NCI-H128 (cell line): Measurements from ENCODE around the gene GALNS.

Source experiments
- DNase-seq: peaks from one replicate; lab custom pipeline; 2025; ENCODE audit not compliant: unreplicated experiment; lab: John Stamatoyannopoulos, UW

Gene GALNS

DNA sequence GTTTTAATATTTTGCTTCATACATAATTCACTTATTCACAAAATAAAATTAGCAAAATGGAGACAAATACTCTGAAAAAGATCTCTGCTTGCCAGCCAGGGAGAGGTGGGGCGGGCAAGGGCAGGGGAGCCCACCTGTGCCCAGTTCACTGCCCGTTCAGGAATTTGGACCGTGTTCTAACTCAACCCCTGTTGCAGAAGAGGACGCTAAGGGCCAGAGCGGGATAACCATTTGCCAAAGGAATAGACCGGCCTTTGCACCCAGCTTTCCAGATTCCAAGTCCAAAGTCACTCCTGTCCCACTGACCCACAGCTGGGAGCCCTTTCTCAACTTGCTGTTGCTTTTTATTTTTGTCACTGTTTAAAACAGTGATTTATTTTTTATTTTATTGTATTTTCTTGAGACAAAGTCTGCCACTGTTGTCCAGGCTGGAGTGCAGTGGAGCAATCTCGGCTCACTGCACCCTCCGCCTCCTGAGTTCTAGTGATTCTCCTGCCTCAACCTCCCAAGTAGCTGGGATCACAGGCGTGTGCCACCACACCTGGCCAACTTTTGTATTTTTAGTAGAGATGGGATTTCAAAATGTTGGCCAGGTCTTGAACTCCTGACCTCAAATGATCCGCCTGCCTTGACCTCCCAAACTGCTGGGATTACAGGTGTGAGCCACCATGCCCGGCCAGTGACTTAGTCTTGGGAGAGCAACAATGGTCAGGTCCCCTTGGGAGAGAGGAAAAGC, 69.0 kb downstream of the GALNS start:
- no peak for DNase-seq

DNA sequence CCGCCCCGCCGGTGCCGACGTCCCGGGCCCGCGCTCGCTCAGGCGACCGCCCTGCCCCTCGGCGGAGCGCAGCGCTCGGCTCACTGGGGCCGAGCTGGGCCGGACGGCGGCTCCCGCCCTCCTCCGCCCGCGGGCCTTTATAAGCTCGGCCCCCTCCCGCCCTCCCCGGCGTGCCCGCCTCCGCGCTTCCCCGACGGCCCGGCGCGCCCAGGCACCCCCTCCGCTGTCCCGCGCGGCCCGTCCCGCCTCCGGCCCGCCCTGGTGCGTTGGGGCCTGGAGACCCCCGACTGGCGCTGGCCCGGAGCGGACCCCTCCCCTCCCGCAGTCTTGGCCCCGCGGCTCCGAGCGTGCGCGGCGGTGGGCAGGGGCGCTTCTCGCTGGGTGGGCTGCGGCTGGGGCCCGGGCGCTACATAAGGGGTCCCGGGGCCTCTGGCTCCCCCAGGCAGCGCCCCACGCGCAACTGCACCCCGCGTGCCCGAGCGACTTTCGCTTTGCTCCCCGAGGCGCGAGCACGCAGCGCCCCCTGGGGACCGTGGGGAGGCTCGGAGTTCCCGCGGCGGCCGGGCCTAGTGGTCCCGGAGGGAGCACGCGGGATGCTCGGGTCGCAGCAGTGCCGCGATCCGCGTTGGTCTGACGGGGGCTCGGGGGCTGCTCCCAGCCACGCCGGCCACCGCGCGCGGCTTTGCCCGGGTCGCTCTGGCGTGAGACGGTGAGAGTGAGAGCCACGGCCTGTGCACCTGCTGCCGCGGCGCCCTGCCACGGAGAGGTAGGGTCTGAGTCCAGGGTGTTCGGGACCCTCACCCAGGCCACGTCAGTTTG, 71.4 kb downstream of the GALNS start, which contains the start of gene PIEZO1:
Gene PIEZO1, minus strand, starts transcription at position 115 of the 819 bp plus-strand sequence. CDS start 256 bp downstream, outside the sequence.
- DNase-seq: no peak

DNA sequence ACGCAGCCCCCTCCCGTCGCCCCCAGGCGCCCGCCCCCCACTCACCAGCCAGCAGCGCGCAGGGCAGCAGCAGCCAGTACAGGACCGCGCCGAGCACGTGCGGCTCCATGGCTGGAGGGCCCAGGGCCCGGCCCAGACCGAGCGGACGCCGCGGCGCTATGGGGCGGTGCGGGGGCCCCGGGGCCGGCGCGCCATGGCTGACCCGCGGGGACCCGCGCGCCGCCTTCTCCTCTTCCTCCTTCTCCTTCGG, 72.0 kb downstream of the GALNS start:
- DNase-seq: no peak

DNA sequence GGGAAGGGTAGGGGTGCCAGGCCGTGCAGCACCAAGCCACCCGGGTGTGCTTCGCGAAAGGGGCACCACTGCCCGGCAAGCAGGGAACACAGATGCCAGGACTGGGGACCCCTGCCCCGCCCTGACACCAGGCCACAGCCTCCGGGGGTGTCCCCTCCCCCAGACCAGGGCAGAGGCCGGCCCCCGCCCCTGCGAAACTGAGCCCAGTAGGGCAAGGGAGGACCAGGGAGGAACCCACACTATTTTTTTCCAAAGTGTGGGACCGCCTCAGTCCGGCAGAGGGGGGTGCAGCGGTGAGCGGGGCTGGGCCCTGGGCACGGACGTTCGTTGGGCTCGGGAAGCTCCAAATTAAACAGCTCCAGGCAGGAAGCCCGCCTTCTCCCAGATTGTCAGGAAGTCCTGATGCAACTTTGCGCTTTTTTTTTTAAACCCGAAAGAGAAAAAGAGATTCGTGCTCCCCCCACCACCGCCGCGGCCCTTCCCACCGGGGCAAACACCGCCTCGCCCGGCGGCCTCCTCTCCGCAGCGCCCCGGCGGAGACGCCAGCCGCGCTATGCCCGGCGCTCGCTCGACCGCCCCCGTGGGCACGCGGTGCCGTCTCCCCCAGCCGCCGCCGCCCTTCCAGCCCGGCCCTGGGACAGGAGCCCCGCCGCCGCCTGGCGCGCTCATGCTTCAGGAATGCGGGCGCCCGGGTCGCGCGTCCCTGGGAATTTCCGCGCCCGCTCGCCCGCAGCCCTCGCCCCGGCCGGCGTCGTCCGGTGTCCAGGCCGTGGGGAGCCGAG, 72.5 kb downstream of the GALNS start:
- DNase-seq: no peak

DNA sequence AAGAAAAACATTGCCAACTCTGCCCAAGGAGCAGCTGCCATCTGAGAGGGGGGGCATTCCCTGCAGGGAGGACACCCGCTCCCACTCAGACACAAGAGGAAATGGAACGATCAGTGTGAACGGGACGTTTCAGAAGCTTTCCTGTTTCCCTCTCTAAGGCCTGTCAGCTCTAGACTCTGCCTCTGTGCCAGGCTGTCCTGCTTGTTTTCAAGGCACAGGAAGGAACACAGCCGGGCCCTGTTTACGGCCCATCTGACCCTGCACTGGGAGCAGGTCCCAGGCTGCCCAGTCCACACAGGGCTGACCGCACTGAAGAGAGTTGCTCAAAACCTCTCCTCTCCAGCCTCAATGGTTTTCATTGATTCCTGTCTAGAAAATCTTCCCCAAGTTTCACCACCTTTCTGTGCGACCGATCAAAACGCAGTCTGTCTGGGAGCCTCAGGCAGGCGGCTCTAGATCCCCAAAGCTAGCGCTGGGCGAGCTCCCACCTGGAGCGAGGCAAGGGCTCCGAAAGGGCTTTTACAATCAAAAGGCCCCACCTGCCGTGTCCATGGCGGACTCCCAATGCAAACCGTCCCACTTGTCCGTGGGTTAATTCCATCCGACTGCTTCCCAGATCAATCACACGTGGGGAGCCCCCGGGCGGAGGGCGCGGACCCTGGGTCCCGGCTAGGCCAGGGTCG, 73.2 kb downstream of the GALNS start:
- no peak for DNase-seq

DNA sequence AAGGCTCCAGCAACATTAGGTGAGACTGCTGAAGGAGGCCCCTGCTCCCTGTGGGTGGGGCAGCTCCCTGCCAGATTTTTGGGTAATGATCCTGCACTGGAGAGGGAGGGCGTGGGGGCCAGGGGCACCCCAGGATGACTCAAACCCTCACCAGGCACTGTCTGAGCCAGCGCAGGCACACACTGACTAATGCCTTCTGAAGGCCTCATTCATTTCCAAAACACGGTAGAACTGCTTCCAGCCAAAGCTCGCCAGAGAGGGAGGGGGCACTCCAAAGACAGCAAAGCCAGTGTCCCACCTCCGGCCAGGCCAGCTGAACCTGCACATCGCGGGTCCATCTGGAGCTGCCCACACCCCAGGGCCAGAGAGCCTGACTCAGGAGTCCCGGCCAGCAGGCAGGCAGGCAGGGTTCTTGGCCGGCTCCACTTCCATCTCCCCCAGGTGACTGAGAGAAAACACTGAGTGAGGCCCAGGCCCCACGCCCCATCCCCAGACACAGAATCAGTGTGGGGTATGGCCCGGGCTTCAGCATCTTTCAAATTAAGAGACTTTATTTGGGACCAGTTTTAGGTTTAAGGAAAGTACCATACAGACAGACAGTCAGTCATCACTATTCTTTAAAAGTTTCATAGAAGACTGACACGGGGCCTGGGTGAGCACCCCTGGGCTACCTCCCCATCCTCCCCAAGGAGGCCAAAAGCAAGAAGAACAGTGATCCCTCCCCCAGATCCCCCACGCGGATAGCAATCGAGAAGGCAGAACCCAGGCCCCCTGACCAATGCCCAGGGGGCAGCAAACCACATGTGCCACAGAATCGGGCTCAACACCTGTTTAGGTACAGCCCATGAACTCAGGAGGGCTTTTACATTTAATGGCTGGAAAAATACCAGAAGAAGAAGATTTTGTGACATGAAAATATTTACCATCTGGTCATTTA, 74.0 kb downstream of the GALNS start:
- no peak for DNase-seq

DNA sequence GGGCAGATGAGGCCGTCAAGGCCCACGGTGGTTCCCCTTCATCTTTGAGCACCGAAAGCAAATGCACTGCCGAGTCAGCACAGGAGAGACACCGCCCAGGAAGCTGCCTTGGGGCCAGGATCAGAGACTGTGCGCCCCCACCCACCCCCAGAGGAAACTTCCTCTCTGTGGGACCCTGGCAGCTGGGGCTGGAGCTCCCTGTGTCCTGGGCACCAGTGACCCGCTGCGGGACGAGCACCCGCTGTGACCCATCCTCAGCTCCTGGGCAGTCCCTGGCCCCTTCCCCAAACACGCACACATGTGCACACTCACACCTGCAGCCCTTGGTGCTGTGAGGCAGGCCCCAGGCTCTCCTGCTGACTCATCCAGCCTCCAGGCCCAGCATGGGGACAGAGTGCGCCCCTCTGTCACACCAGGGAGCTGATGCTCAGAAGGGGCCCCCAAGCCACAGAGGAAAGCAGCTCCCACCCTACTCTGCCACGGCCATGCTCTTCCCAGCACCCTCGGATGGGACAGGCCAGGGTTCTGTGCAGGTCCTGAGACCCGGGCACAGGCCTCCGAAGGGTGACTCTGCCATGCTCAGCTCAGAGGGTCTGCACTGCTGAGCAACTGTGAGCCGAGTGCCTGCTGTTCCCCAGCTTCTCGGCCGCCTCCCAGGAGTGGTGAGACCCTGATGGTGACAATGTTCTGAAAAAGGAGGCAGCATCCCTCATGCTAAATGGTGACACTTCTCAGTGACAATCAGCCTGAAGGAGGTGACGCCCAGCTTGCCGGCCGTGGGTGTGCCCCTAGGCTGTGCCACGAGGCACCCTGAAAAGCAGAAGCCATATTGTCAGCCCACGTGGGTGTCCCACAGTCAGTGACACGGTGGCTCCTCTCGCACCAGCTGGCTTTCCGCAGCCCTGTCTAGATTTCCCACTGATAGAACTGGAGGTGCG, 75.3 kb downstream of the GALNS start:
- no peak for DNase-seq

DNA sequence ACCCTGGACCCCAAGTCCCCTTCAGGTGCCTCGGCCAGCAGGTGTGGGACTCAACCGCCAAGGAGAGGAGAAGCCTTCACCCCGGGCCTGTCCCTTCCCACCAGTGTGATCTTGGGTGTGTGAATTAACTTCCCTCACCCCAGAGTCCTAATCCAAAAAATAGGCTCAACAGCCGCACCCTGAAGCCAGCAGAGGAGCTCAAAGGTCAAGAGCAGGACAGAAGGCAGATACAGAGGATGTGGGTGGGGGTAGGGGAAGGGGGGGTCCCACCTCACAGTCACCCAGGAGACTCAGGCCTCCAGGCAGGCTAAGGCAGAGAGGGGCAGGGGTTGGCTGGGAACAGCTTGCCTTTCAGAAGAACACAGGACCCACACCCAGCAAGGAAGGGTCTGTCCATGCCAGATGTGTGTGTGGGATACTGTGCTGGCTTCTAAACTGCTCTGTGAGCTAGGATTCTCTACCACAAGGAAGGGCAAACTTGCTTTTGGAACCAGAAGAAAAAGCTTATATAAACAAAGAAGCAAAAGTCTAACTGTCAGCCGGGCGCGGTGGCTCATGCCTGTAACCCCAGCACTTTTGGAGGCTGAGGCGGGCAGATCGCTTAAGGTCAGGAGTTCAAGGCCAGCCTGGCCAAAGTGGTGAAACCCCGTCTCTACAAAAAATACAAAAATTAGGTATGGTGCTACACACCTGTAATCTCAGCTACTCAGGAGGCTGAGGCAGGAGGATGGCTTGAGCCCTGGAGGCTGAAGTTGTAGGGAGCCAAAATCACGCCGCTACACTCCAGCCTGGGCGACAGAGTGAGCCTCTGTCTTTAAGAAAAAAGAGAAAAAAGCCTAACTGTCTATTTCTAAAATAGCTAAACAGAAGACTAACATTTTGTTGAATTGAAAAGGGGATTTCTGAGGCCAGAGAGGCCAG, 76.3 kb downstream of the GALNS start:
- DNase-seq: no peak

DNA sequence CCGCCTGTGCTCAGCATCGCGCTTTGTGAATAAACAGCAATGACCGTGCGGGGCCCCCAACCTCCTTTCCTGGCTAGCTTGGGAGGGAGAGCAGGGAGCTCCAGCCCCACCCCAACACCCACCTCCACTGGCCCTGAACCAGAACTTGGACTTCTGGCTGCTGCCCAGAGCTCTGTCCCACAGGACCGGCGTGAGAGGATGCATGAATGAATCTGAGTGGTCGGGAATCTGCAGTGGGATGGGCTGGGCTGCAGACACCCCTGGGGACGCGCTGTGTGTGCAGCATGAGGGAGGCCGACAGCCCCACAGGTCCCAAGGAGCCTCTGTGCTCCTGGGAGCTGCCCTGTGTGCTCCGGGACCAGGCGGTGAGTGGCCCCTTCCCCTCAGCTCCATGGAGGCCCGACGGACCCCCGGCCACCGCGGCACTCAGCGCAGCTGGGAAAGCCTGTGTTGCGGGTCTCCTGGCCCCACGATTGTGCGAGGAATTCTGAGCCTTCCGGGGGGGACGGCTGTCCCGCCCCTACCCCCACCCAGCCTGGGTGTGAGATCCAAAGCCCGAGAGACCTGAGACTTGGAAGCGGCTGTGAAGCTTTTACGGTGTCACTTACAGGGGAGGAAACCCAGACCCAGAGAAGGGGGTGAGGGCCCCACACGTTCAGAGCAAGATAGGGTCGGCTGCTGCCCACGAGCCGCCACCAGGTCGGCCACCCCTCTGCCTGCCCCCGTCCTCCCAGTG, 77.2 kb downstream of the GALNS start:
- DNase-seq: no peak

DNA sequence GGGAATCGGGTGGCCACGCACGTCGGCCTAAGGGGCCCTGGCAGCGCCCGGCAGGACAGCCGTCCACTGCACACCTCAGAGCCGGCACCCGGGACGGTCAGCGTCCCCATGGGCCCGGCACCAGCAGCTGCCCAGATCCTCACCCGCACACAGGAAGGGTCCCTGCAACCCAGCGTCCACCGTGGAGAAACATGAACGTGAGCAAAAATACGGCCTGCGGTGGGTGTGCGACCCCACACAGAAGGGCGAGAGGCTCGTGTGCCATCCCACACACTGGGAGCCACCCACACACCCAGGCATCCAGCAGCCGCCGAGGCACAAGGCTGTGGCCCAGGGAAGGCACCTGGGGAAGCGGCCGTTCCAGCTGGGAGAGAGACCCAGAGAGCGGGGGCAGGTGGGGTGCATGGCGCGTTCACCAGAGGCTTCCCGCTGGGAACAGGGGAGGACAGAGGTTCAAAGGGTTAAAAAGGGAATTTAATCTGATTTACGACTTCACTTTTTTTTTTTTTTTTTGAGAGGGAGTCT, 78.1 kb downstream of the GALNS start:
- no peak for DNase-seq

DNA sequence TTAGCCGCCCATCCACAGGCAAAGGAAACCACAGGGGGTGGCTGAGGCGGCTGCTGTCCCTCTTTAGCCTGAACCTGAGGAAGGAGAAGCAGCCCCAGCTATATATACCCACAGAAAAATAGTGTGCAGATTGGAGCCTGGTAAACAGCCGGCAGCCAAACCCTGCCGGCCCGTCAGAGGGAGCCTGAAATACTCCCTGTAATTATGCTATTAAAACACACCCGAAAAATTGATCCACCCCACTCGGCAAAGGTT, 78.5 kb downstream of the GALNS start:
- no peak for DNase-seq

DNA sequence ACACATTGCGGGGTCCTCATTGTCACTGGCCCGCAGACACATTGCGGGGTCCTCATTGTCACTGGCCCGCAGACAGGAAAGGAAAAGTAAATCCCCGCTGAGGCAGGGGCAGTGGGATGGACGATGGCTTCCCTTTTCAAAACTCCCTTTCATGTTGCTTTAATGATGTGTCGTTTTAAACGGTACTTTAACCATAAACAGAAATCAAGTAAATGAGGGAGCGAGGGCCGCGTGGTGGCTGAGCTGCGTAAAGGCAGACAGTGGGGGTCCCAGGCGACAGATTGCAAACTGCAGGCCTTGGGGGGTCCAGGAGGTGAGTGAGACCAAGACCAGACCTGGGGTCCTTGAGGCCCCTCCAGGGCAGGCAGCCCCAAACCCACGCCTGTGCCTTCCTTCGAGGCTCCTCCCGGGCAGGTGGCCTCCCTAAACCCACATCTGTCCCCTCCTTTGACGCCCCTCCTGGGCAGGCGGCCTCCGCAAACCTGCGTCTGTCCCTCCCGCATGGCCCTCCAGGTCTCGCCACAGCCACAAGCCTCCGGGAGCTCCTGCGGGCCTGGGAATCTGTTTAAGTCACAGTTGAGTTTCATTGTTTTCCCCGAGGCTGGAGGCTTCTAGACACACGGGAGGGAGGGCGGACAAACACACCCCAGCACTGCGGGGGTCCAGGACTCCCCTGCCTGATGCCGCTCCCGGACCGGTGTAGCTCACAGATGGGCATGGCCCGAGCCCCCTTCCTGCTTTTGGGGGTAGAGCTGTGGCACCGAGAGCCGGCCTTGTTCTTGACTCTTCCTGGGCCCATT, 79.1 kb downstream of the GALNS start:
- no peak for DNase-seq

DNA sequence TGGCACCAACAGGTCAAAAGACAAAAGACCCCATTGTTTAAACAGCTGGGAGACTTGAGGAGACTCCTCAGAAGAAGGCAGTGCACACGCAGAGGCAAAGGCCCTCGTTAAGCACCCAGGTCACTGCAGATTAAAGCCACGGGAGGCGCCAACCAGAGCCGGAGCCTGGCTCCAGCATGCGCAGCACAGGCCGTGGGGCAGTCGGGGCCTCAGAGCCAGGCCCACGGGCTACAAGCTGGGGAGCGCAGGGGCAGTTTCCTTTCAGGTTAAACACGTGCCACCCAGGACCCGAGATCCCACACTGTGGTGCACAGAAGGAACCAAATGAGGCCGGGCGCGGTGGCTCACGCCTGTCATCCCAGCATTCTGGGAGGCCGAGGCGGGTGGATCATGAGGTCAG, 80.9 kb downstream of the GALNS start:
- DNase-seq: no peak

DNA sequence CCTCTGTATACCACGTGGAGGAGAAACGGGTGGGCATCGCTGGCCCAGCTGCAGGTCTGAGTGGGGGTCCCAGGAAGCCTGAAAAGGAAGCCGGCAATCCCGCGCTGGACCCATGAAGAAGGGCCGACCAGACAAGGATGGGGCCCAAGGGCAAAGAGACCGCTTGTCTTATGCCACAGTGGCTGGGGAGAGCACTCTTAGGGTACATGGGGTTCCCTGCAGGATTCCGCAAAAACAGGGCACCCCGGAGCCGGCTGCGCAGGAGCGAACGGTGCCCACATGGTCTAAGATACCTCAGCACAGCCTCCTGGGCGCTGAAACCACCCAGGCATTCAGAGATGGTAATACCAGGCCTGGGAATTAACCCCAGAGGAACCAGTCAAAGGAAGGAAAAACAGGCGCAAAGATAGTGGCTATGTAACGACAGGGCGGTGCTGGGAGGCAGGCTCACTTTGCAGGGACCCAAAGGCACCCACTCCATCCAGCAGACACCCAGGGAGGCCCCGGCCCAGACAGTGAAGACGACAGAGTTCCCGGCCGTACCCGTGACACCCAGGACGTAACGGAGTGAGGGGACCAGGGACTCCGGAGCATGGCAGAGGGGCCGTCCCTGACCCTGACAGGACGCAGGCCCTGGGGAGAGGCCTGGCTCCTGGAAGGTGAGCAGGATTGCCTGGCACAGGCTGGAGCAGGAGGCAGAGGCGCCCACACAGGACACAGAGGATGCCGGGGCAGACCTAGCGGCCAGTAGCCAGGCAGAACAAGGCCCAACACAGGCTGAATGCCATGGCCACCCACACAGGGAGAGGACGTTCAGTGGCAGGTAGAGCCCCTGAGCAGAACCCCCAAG, 82.0 kb downstream of the GALNS start:
- no peak for DNase-seq

DNA sequence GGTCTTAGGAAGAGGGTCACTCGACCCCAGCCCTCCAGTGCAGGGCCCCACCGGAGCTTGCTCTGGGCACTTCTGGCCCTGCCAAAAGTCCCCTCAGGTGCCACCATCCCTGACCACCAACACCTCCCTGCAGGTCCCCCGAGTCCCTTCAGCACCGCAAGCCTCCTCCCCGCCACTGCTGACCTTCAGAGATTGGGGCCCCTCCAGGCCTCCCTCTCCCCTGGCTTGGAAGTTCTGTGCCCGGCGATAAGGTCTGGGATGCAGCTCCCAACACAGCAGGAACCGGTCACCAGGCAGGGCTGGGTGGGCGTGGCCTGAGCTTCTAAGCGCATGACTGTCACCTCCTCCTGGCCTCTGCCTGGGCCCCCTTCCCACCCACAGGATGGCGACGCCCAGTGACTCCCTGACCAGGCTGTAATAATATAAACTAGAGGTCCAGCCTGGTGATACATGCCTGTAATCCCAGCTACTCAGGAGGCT, 82.9 kb downstream of the GALNS start:
- DNase-seq: no peak
